NCI-H2227 (cell line): ENCODE data around the gene FCGR3B.
"Not testable (repeated sequence)": the region's sequence is repeated elsewhere in the genome, so short reads cannot be mapped to it uniquely, and the experiment has no call there.

Experiments
- DNase-seq: peaks from one replicate; lab custom pipeline; 2025; ENCODE audit not compliant: unreplicated experiment; lab: John Stamatoyannopoulos, UW

FCGR3B gene

DNA sequence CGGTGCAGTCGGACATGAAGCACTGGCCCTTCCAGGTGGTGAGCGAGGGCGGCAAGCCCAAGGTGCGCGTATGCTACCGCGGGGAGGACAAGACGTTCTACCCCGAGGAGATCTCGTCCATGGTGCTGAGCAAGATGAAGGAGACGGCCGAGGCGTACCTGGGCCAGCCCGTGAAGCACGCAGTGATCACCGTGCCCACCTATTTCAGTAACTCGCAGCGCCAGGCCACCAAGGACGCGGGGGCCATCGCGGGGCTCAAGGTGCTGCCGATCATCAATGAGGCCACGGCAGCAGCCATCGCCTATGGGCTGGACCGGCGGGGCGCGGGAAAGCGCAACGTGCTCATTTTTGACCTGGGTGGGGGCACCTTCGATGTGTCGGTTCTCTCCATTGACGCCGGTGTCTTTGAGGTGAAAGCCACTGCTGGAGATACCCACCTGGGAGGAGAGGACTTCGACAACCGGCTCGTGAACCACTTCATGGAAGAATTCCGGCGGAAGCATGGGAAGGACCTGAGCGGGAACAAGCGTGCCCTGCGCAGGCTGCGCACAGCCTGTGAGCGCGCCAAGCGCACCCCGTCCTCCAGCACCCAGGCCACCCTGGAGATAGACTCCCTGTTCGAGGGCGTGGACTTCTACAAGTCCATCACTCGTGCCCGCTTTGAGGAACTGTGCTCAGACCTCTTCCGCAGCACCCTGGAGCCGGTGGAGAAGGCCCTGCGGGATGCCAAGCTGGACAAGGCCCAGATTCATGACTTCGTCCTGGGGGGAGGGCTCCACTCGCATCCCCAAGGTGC, 24.2 kb downstream of the FCGR3B start:
- not testable (repeated sequence) for DNase-seq

DNA sequence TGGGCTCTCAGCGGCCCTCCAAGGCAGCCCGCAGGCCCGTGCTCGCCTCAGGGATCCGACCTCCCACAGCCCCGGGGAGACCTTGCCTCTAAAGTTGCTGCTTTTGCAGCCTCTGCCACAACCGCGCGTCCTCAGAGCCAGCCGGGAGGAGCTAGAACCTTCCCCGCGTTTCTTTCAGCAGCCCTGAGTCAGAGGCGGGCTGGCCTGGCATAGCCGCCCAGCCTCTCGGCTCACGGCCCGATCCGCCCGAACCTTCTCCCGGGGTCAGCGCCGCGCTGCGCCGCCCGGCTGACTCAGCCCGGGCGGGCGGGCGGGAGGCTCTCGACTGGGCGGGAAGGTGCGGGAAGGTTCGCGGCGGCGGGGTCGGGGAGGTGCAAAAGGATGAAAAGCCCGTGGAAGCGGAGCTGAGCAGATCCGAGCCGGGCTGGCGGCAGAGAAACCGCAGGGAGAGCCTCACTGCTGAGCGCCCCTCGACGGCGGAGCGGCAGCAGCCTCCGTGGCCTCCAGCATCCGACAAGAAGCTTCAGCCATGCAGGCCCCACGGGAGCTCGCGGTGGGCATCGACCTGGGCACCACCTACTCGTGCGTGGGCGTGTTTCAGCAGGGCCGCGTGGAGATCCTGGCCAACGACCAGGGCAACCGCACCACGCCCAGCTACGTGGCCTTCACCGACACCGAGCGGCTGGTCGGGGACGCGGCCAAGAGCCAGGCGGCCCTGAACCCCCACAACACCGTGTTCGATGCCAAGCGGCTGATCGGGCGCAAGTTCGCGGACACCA, 25.0 kb downstream of the FCGR3B start:
- not testable (repeated sequence) for DNase-seq

DNA sequence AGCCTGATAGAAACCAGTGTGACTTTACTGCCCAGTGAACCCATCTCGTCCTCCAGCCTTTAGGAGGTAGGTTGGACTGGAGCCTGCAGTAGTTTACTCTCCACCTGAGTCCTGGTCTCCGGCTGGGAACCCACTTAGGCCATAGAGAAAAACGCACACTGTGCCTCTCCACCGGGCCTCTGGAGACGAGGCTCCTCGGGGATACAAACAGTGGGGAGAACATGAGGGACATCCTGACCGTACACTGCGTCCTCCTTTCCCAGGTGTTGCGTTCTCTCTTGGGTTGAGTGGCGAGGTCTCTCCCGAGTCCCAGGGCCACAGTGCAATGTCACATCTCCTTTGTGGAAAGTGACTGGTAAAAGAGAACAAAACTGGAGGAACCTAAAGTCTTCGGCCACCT, 26.0 kb downstream of the FCGR3B start:
- DNase-seq = not testable (repeated sequence)

DNA sequence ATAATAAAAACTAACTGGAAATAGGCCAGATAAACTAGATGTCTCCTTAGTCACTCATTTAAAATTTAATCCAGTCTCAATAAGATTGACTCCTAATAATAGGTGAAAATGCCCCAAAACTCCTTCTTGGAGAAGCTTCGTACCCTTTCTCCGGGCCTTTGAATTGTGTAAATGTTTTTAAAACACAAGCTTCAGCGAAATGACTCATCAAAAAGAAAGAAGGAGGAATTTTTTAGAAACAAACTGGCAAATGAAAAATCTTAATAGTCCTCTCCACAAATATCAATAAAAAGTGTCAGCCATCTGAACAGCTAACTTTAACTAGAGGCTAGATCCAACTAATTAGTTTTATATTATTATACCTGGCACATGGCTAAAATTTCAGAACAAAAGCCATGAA, 33.9 kb downstream of the FCGR3B start:
- DNase-seq = not testable (repeated sequence)

DNA sequence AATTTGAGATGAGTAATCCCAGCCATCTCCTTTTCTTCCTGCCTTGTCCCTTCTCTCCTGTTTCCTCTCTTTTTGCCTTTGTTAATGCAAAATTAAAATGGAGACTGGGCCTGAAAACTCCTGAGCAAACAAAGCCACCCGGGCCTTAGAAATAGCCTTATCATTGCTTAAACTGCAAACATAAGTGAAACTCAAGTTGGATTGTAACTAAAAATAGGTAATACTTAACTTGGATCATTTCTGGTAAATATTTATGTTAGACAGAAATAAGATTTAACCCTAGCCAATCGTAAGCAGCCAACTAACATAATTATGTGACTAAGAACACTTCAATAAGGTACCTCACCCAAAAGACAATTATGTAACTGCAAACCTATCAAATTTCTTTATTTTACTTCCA, 35.4 kb downstream of the FCGR3B start:
- DNase-seq = not testable (repeated sequence)

DNA sequence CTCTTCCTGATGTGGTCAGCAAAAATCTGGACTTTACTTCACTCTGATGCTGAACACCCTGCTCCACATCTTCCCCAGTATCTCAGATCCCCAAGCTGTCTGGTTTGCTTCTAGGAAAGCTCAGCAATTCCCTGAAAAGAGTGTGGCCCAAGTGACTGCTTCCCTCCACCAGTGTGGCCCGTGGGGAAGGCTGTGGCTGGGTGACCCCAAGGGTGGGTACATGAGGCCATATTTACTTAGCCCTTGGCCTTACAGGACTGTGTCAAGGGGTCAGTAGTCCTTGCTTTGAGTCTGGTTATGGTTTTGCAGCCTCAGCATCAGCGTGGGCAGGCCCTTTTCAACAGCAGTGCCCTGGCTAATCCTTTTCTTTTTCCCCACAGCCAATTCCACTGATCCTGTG, 35.8 kb downstream of the FCGR3B start:
- not testable (repeated sequence) for DNase-seq

DNA sequence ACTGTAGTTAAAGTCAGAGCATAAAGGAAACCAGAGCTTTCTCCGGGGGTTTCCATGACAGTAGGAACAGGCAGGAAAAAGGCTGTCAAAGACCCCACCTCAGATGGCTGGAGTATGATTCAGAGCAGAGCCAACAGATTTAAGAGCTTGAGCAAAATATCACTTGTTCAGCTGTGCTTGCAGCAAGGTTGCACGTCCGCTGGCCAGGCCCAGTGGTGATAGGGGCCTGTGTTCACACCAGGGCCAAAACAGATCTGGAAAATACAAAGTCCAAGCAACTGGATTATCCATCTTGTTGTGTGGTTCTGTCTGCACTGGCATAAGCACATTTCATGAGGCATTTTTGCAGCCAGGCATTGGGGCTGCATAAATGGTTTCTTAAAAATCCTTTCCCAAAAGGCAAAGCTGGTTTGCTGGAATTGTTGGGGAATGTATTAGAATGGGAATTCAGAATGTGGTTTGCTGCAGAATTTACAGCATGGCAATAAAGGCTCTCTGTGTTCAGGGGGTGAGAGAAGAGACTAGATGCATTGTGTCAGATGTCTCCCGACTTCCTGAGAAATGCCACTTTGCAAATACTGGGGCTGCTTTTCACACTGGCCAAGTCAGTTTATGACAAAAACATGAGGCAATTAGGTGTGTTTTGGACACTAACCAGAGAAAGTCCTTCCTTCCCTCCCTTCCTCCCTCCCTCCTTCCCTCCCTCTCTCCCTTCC, 36.5 kb downstream of the FCGR3B start:
- DNase-seq = not testable (repeated sequence)

DNA sequence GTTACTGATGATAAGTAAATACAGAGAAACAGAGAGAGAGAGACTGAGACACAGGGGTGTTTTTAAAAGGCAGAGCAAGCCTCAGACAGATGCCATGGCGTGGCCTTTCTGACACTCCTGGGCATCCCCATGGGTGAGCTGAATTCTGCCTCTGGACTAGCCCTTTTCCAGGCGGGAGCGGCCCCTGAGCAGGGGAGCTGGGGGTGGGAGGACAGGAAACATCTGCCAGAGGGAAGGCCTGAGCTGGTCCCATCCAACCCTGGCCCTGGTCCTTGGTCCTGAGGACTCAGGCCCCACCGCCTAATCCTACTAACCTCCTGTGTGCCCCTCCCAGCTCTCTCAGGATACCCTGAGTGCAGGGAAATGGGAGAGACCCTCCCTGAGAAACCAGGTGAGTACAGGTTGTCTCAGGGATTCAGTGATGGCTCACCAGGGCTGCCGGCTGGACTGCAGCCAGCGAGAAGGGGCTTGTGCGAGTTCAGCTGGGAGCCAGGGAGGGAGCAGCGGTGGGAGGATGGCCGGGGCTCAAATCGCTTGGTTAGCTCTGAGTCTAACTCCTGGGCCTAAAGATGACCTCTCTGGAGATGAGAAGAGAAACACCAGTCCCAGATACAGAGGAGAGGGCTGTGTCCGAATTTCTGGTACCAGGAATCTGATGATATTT, 37.8 kb downstream of the FCGR3B start:
- DNase-seq = not testable (repeated sequence)

DNA sequence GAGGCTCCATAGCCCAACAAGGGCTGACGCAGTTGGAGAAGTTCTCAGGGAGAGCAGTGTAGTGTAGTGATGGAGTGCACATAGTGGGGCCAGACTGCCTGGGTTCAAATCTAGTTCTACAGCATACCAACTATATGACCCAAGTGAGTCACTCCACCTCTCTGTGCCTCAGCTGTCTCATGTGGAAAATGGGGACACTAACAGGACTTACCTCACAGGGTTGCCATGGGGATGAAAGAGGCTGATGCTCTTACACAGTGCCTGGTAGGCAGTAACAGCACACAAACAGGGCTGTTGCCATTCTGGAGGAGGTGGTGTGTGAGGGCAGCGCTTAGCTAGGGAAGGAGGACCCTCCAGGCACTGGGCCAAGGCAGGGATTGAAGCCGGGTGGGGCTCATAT, 38.4 kb downstream of the FCGR3B start:
- not testable (repeated sequence) for DNase-seq

DNA sequence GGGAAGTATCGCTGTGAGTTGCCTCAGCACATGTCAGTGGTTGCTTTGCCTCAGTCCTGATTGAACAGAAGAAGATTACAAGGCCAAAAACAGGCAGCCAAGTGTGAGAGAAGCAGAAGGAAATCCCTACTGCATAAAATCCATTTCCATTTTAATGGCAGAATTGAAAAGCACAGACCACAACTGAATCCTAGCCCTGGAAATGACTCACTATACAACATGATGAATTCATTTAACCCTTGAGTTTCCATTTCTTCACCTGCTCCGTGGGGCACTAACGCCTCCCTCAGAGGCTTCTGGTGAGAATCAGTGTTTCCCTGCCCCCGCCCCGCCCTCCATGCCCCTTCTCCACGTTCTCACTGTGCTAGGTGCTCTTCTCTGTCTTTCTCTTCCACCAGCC, 41.1 kb downstream of the FCGR3B start:
- DNase-seq = not testable (repeated sequence)

DNA sequence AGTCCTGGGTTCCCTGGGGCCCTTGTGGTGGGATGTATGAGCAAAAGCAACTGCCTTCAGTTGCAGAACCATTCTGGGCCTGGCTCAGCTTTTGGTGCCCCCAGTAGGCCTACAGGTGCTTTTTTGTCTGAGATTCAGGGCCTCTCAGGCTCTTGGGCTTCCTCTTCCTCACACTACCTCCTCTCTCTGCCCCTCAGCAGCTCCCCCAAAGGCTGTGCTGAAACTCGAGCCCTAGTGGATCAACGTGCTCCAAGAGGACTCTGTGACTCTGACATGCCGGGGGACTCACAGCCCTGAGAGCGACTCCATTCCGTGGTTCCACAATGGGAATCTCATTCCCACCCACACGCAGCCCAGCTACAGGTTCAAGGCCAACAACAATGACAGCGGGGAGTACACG, 41.6 kb downstream of the FCGR3B start:
- DNase-seq = not testable (repeated sequence)

DNA sequence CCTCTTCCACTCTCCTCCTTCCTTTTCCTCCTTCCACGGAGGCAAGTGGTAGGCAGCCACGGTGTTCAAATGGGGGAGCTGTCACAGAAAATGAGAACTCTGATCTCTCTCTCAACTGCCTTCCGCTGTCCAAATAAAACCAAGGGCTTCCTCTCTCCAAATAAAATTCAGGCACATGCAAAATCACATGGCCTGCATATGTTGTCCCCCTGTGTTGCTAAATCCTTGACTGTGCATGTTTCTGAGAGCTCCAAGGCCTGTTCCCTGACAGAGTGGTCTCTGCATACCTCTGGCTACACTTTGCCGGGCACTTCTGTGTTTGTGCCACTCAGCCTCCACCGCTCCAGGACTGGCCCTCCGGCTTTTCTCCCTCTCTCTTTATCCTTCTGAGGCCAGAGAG, 42.4 kb downstream of the FCGR3B start:
- DNase-seq = not testable (repeated sequence)

DNA sequence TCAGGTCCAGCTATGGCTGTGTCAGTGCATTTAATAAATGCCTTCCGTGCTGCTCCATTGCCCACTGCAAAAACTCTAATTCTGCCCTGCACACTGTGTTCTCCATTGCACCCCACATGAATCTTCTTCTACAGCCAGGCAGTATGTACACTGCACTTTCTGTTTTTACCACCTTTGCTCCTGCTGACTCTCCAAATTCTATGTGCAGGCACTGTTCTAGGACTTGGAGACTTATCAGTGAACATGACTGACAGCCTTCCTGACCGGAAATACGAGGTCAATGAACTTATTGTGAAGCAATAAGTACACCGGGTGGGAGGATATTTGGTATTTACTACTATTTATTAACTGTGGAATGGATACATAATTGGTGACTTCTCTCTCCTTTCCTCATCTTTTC, 48.1 kb downstream of the FCGR3B start:
- DNase-seq = not testable (repeated sequence)

DNA sequence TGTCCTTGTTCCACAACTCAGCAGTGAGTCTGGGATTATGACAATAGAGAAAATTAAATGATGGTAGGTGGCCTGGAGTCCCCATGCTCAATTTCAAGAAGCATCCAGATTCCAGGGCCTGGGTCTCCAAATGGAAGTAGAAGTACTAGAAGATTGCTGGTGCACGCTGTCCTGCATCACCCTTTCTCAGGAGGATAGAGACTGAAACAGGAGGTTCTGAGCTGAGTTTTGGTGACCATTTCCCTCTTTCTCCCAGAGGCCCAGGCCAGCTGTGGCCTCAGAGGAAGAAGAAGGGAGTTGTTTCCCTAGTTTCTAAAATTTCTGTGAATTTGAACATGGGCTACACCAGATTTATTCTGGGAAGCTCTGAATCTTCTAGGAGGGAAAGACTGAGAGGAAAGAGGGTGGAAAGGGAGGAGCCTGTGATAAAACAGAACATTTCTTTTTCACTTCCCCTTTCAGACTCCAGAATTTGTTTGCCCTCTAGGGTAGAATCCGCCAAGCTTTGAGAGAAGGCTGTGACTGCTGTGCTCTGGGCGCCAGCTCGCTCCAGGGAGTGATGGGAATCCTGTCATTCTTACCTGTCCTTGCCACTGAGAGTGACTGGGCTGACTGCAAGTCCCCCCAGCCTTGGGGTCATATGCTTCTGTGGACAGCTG, 50.0 kb downstream of the FCGR3B start:
- not testable (repeated sequence) for DNase-seq

DNA sequence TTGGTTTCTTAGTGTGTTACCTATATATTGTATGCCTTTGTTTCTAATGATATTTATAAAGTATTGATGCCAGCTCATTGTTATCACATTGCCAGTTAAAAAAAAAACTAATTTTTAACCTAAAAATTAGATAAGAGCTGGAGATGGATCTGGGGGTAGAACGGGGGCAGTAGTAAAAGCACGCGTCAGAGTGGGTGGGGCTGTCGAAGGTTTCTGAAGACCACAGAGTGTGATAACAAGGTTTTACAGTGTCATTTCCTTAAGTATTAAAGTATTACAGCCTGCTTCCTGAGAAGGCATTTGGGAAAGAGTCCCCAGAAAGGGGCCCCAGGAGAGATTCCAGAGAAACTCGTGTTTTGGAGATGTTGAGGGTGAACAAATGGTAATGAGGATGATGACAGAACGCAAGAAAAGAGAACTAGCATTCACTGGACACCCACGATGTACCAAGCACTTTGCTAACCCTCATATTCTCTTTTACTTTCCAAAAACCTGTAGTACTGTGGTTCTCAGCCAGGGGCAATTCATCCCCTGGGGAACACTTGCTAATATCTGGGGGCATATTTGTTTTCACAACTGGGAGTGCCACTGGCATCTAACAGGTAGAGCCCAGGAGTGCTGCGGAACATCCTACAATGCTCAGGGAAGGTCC, 51.0 kb downstream of the FCGR3B start:
- not testable (repeated sequence) for DNase-seq

DNA sequence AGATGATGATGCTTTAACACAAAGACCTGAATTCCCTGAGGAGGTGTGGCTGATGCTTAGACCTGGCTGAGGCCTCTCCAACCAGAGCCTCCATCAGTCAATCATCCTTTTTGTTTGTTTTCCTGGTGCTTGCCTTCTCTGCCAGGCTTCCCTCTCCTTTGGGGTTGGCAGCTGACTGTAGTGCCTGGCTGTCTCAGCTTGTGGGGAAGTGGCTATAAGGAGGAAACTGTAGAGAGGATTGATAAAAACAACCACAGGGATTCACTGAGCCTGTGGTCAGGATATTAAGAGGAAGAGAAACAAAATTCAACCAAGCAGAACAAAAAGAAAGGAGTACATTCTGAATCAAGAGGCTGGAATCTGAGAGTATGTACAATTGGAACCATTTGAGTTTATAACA, 54.3 kb downstream of the FCGR3B start:
- not testable (repeated sequence) for DNase-seq
